Muscle layer of duodenum (tissue), 2 donors: ENCODE results near the gene PLEKHM3.

Experiments
- H3K27ac ChIP-seq: one replicate; pipeline ENCODE4 v1.7.0; 2013; ENCODE audit warnings: mild to moderate bottlenecking, low read length
- H3K27me3 ChIP-seq: one replicate; pipeline ENCODE4 v1.7.0; 2013; ENCODE audit warnings: low read depth, mild to moderate bottlenecking, control low read depth, low read length
- H3K36me3 ChIP-seq, 2 donors: one replicate each; pipeline ENCODE4 v1.7.0; 2013; ENCODE audit warnings: low read length in 2 of 2, control low read depth in 1 of 2, mild to moderate bottlenecking in 1 of 2; ENCODE audit not compliant: insufficient read depth in 2 of 2, control insufficient read depth in 1 of 2
- H3K4me1 ChIP-seq, 2 donors: one replicate each; pipeline ENCODE4 v1.7.0; 2013; ENCODE audit warnings: low read length in 2 of 2, mild to moderate bottlenecking in 2 of 2, control low read depth in 1 of 2, moderate library complexity in 1 of 2; ENCODE audit not compliant: insufficient read depth in 2 of 2, control insufficient read depth in 1 of 2
- H3K4me3 ChIP-seq, 2 donors: one replicate each; pipeline ENCODE4 v1.7.0; 2013; ENCODE audit warnings: low read length in 2 of 2, low read depth in 1 of 2, mild to moderate bottlenecking in 1 of 2
- H3K9me3 ChIP-seq, 2 donors: one replicate each; pipeline ENCODE4 v1.7.0; 2013; ENCODE audit warnings: low read length in 2 of 2, control low read depth in 1 of 2, mild to moderate bottlenecking in 1 of 2; ENCODE audit not compliant: control insufficient read depth in 1 of 2
- donor health status: healthy.

The PLEKHM3 gene

GRCh38 chr2:207984765-207985480, 40.4 kb downstream of the PLEKHM3 start:
- H3K9me3 ChIP-seq: no peaks in the 10 kb centered on the region
- H3K27me3 ChIP-seq: no peaks in the 10 kb centered on the region
- H3K27ac ChIP-seq: no peak overlapping the region
- no peaks in the 10 kb centered on the region for H3K36me3 ChIP-seq
- H3K4me3 ChIP-seq: no peak overlapping the region
- H3K4me1 ChIP-seq: no peaks in the 10 kb centered on the region

- Histone ChIP-seq H3K4me1 (no peaks in the 10 kb centered on the region), H3K4me3 (no peak overlapping the region), H3K27ac (no peak overlapping the region), H3K27me3 (no peaks in the 10 kb centered on the region), H3K36me3 (no peaks in the 10 kb centered on the region), H3K9me3 (no peaks in the 10 kb centered on the region)
These were observed 41.7 kb downstream of the PLEKHM3 start for GRCh38 chr2:207983641-207984042.

GRCh38 chr2:207978177-207978948, 47.0 kb downstream of the PLEKHM3 start:
- no peak overlapping the region for H3K27ac ChIP-seq
- H3K27me3 ChIP-seq: no peaks in the 10 kb centered on the region
- no peaks in the 10 kb centered on the region for H3K9me3 ChIP-seq
- peaks cover 0 to 8% of the 10 kb centered on the region in 2 donors for H3K36me3 ChIP-seq
- no peak overlapping the region for H3K4me3 ChIP-seq
- H3K4me1 ChIP-seq: no peaks in the 10 kb centered on the region

GRCh38 chr2:207975921-207976320, 49.4 kb downstream of the PLEKHM3 start:
- no peaks in the 10 kb centered on the region for H3K9me3 ChIP-seq
- no peak overlapping the region for H3K4me3 ChIP-seq
- peaks cover 0 to 8% of the 10 kb centered on the region in 2 donors for H3K36me3 ChIP-seq
- no peaks in the 10 kb centered on the region for H3K27me3 ChIP-seq
- no peak overlapping the region for H3K27ac ChIP-seq
- no peaks in the 10 kb centered on the region for H3K4me1 ChIP-seq

GRCh38 chr2:207974216-207974605, 51.1 kb downstream of the PLEKHM3 start:
- no peak overlapping the region for H3K27ac ChIP-seq
- peaks cover 0 to 8% of the 10 kb centered on the region in 2 donors for H3K36me3 ChIP-seq
- no peak overlapping the region for H3K4me3 ChIP-seq
- H3K9me3 ChIP-seq: no peaks in the 10 kb centered on the region
- H3K27me3 ChIP-seq: no peaks in the 10 kb centered on the region
- peaks cover 9 to 17% of the 10 kb centered on the region in 2 donors for H3K4me1 ChIP-seq

GRCh38 chr2:207970826-207971180, 54.5 kb downstream of the PLEKHM3 start:
- Histone ChIP-seq H3K27me3 (no peaks in the 10 kb centered on the region), H3K36me3 (no peaks in the 10 kb centered on the region), H3K27ac (no peak overlapping the region), H3K4me1 (peaks cover 9 to 17% of the 10 kb centered on the region in 2 donors), H3K9me3 (no peaks in the 10 kb centered on the region), H3K4me3 (no peak overlapping the region)

GRCh38 chr2:207970147-207970825, 55.0 kb downstream of the PLEKHM3 start:
- no peaks in the 10 kb centered on the region for H3K36me3 ChIP-seq
- H3K4me1 ChIP-seq: peaks cover 9 to 17% of the 10 kb centered on the region in 2 donors
- H3K27me3 ChIP-seq: no peaks in the 10 kb centered on the region
- no peaks in the 10 kb centered on the region for H3K9me3 ChIP-seq
- H3K4me3 ChIP-seq: no peak overlapping the region
- no peak overlapping the region for H3K27ac ChIP-seq

GRCh38 chr2:207969249-207969648, 56.1 kb downstream of the PLEKHM3 start:
- peaks cover 9 to 17% of the 10 kb centered on the region in 2 donors for H3K4me1 ChIP-seq
- H3K27me3 ChIP-seq: no peaks in the 10 kb centered on the region
- H3K9me3 ChIP-seq: no peaks in the 10 kb centered on the region
- no peak overlapping the region for H3K4me3 ChIP-seq
- H3K36me3 ChIP-seq: no peaks in the 10 kb centered on the region
- no peak overlapping the region for H3K27ac ChIP-seq

- Histone ChIP-seq H3K4me1 (peaks cover 9 to 17% of the 10 kb centered on the region in 2 donors), H3K36me3 (peaks cover 0 to 8% of the 10 kb centered on the region in 2 donors), H3K9me3 (no peaks in the 10 kb centered on the region), H3K4me3 (no peak overlapping the region), H3K27ac (no peak overlapping the region), H3K27me3 (no peaks in the 10 kb centered on the region)
These were observed 58.2 kb downstream of the PLEKHM3 start for GRCh38 chr2:207967121-207967520.

- no peak overlapping the region for H3K27ac ChIP-seq
- no peak overlapping the region for H3K4me3 ChIP-seq
- H3K9me3 ChIP-seq: no peaks in the 10 kb centered on the region
- no peaks in the 10 kb centered on the region for H3K4me1 ChIP-seq
- no peaks in the 10 kb centered on the region for H3K27me3 ChIP-seq
- peaks cover 0 to 10% of the 10 kb centered on the region in 2 donors for H3K36me3 ChIP-seq
These were observed 64.4 kb downstream of the PLEKHM3 start for GRCh38 chr2:207960911-207961310.

GRCh38 chr2:207960090-207960489, 65.2 kb downstream of the PLEKHM3 start:
- H3K36me3 ChIP-seq: peaks cover 0 to 10% of the 10 kb centered on the region in 2 donors
- no peak overlapping the region for H3K27ac ChIP-seq
- H3K4me3 ChIP-seq: no peak overlapping the region
- no peaks in the 10 kb centered on the region for H3K4me1 ChIP-seq
- no peaks in the 10 kb centered on the region for H3K27me3 ChIP-seq
- H3K9me3 ChIP-seq: no peaks in the 10 kb centered on the region
